GM23248 (cell line): Measurements from ENCODE around the gene PTPN20.
"Not testable (repeated sequence)": the region's sequence is repeated elsewhere in the genome, so short reads cannot be mapped to it uniquely, and the experiment has no call there.

Source experiments
- EZH2 ChIP-seq: fragments of 200-600 bp; sonication (generic); IDR thresholded peaks from 2 replicates; pipeline ENCODE4 v1.6.1; 2018; ENCODE audit warnings: antibody characterized with exemption, mild to moderate bottlenecking; ENCODE audit not compliant: insufficient read depth, poor library complexity, severe bottlenecking
- EZH2phosphoT487 ChIP-seq: fragments of 200-600 bp; sonication (generic); IDR thresholded peaks from 2 replicates; pipeline ENCODE4 v1.6.1; 2018; ENCODE audit warnings: antibody characterized with exemption, moderate library complexity, mild to moderate bottlenecking, low read depth; ENCODE audit not compliant: insufficient read depth

GRCh38 chr10:46896762-46897692 is 14.2 kb upstream of the PTPN20 start:
- not testable (repeated sequence) for TF ChIP-seq EZH2, EZH2phosphoT487
